Measurements from ENCODE around the gene PDP2. TPM values are rescaled to one million over a fixed set of nuclear protein-coding genes. Genes with fewer than 3 reads are reported as not detected.

Gene PDP2
- total RNA-seq, 2 experiments from 2014 or later: 13.8 to 29.2 TPM

GRCh38 chr16:66924527-66925321, 44.4 kb downstream of the PDP2 start:
- CTCF ChIA-PET (ENCODE audit: unreplicated experiment): no interaction called here

GRCh38 chr16:66925322-66925840, 45.1 kb downstream of the PDP2 start, which contains the start of gene RRAD:
TSS of gene RRAD (minus strand) at chr16:66925535. CDS start at chr16:66925179, 356 bp downstream.
- no TSS peak for BruUV-seq (replicated peaks)
- intact Hi-C loops (cut with micrococcal nuclease; ENCODE audit: unreplicated experiment): no loop called here
- no peak within 1 kb of the TSS for H3K4me3 ChIP-seq (ENCODE audit: low read depth, low read length, poor library complexity, severe bottlenecking)

More at GRCh38 chr16:66924527-66925321, 44.4 kb downstream of the PDP2 start:
- Histone ChIP-seq H2AFZ (ENCODE audit: low read length) (no peak overlapping the region), H3K9me2 (ENCODE audit: insufficient read depth, low read length) (no peaks in the 10 kb centered on the region), H3K27ac (ENCODE audit: low read depth, low read length, poor library complexity, severe bottlenecking) (no peak overlapping the region), H3K4me1 (ENCODE audit: insufficient read depth, low read length, poor library complexity, severe bottlenecking) (no peaks in the 10 kb centered on the region), H3K36me3 (ENCODE audit: insufficient read depth, low read length) (no peaks in the 10 kb centered on the region), H3K79me2 (ENCODE audit: insufficient read depth, low read depth, low read length) (no peaks in the 10 kb centered on the region), H3K4me2 (ENCODE audit: low read length) (no peak overlapping the region), H4K20me1 (ENCODE audit: insufficient read depth, low read length) (no peaks in the 10 kb centered on the region), H3K4me3 (ENCODE audit: low read depth, low read length, poor library complexity, severe bottlenecking) (no peak overlapping the region), H3K9me3 (ENCODE audit: low read length) (no peaks in the 10 kb centered on the region)
- no TSS peak for BruUV-seq (replicated peaks)
- POLR2A ChIA-PET: no interaction called here
- intact Hi-C loops (cut with micrococcal nuclease; ENCODE audit: unreplicated experiment): no loop called here
- no peak for DNase-seq (ENCODE audit: low spot score)
- no peak for TF ChIP-seq EZH2phosphoT487 (IDR thresholded peaks at IDR 0.05; ENCODE audit: borderline replicate concordance, low read depth, low read length)
- no peak for TF ChIP-seq CTCF (conservative IDR thresholded peaks at IDR 0.05; ENCODE audit: low read length)

More at GRCh38 chr16:66925322-66925840, 45.1 kb downstream of the PDP2 start, which contains the start of gene RRAD:
- Histone ChIP-seq H2AFZ (ENCODE audit: low read length) (no peak within 1 kb of the TSS), H3K4me1 (ENCODE audit: insufficient read depth, low read length, poor library complexity, severe bottlenecking) (no peaks in the 10 kb centered on the region), H3K4me2 (ENCODE audit: low read length) (no peak within 1 kb of the TSS), H3K36me3 (ENCODE audit: insufficient read depth, low read length) (no peaks in the 10 kb centered on the region), H3K9me3 (ENCODE audit: low read length) (no peaks in the 10 kb centered on the region), H3K79me2 (ENCODE audit: insufficient read depth, low read depth, low read length) (no peaks in the 10 kb centered on the region), H3K27ac (ENCODE audit: low read depth, low read length, poor library complexity, severe bottlenecking) (no peak within 1 kb of the TSS), H4K20me1 (ENCODE audit: insufficient read depth, low read length) (no peaks in the 10 kb centered on the region), H3K9me2 (ENCODE audit: insufficient read depth, low read length) (no peaks in the 10 kb centered on the region)
- POLR2A ChIA-PET: no interaction called here
- DNase-seq (ENCODE audit: low spot score): no peak
- CTCF ChIA-PET (ENCODE audit: unreplicated experiment): no interaction called here
- TF ChIP-seq EZH2phosphoT487 (IDR thresholded peaks at IDR 0.05; ENCODE audit: borderline replicate concordance, low read depth, low read length) (no peak), CTCF (conservative IDR thresholded peaks at IDR 0.05; ENCODE audit: low read length) (no peak)

Measured in OCI-LY7 (cell line).